ENCODE measurements around the gene OSTM1.
A peak's percentile ranks its signal among the peaks of the same experiment; 100 is the strongest.
"Not testable (repeated sequence)": the region's sequence is repeated elsewhere in the genome, so short reads cannot be mapped to it uniquely, and the experiment has no call there.

OSTM1 gene

GRCh38 chr6:108097882-108098281 is 23.3 kb upstream of the OSTM1 start:
- DNase-seq = no peak

- DNase-seq = no peak
Observed at GRCh38 chr6:108093781-108094300, 19.3 kb upstream of the OSTM1 start.

GRCh38 chr6:108091288-108091687 is 16.7 kb upstream of the OSTM1 start:
- no peak for DNase-seq

GRCh38 chr6:108083349-108083748 is 8.8 kb upstream of the OSTM1 start:
- DNase-seq = no peak

- DNase-seq = no peak
Observed at GRCh38 chr6:108082539-108082938, 8.0 kb upstream of the OSTM1 start.

GRCh38 chr6:108080010-108080780 is 5.7 kb upstream of the OSTM1 start:
- DNase-seq = no peak

- DNase-seq = no peak
Observed at GRCh38 chr6:108078191-108078590, 3.6 kb upstream of the OSTM1 start.

- no peak for DNase-seq
Observed at GRCh38 chr6:108074057-108074358, 533 bp downstream of the OSTM1 start.

GRCh38 chr6:108071736-108072276 is 2.7 kb downstream of the OSTM1 start:
- DNase-seq = no peak

- peak; percentile 16 for DNase-seq
Observed at GRCh38 chr6:108068618-108069017, 5.9 kb downstream of the OSTM1 start.

GRCh38 chr6:108068182-108068581 is 6.4 kb downstream of the OSTM1 start:
- DNase-seq = no peak

- no peak for DNase-seq
Observed at GRCh38 chr6:108052706-108053105, 21.8 kb downstream of the OSTM1 start.

GRCh38 chr6:108051481-108051880 is 23.1 kb downstream of the OSTM1 start:
- DNase-seq = no peak

GRCh38 chr6:108039681-108040080 is 34.9 kb downstream of the OSTM1 start:
- DNase-seq = no peak

GRCh38 chr6:108036884-108037283 is 37.7 kb downstream of the OSTM1 start:
- no peak for DNase-seq

- no peak for DNase-seq
Observed at GRCh38 chr6:108031968-108032367, 42.6 kb downstream of the OSTM1 start.

- DNase-seq = no peak
Observed at GRCh38 chr6:108030211-108030610, 44.3 kb downstream of the OSTM1 start.

GRCh38 chr6:108029226-108029921 is 45.2 kb downstream of the OSTM1 start:
- DNase-seq = no peak

- DNase-seq = no peak
Observed at GRCh38 chr6:108027594-108027993, 46.9 kb downstream of the OSTM1 start.

GRCh38 chr6:108027056-108027455 is 47.5 kb downstream of the OSTM1 start:
- DNase-seq = no peak

- DNase-seq = no peak
Observed at GRCh38 chr6:108024427-108025073, 50.0 kb downstream of the OSTM1 start.

- no peak for DNase-seq
Observed at GRCh38 chr6:108020472-108021116, 53.9 kb downstream of the OSTM1 start.

- DNase-seq = not testable (repeated sequence)
Observed at GRCh38 chr6:108016283-108016682, 58.3 kb downstream of the OSTM1 start.

Data from stimulated activated CD4-positive, alpha-beta T cell treated with anti-CD3 and anti-CD28 coated beads, Interleukin-4, amount 100 ng/mL, for 24 hours (primary cell).